ENCODE results near the gene GUCA1A. TPM values are rescaled to one million over a fixed set of nuclear protein-coding genes. Genes with fewer than 3 reads are reported as not detected.

Gene GUCA1A
- total and polyA plus RNA-seq, 12 donors: not detected

- no peaks in the 10 kb centered on the region for H3K36me3 ChIP-seq
- H3K27me3 ChIP-seq: peaks cover 0 to 21% (median 11%) of the 10 kb centered on the region in 7 donors
- ATAC-seq (peak in 1 of 8 donors; percentile 32), DNase-seq (no peak)
- intact Hi-C loops (cut with DNase I): loop anchor here in 1 of 10 donors (10.0 kb wide), 1 partner anchor 405 kb away; the partner anchor contains the start of gene FRS3
- TF ChIP-seq CTCF (IDR thresholded peaks at IDR 0.05): no peak
- no peaks in the 10 kb centered on the region for H3K9me3 ChIP-seq
- no peak overlapping the region for H3K27ac ChIP-seq
- WGBS, 2 donors: 83 to 92% methylated on average over 20 of the region's 20 CpGs
- peaks cover 0 to 6% (median 0%) of the 10 kb centered on the region in 9 donors for H3K4me1 ChIP-seq
- H3K4me3 ChIP-seq: no peak overlapping the region
These were observed 6.2 kb downstream of the GUCA1A start for GRCh38 chr6:42179261-42179944.

DNA sequence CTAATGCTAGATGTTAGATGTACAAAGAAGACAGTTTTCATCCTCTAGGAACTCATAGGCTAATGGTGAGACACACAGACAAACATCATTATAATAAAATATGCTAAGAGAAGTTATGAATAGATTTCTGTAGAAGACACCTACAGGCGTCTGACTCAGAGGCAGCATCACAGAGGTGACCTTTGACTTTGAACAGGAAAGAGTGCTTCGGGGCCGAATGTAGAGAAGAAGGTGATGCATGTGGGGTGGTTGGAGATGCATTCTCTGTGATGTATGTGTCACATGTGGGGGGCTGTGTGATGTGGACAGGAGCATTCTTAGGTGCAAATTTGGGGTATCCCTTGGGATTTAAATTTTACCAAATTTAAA lies 6.8 kb downstream of the GUCA1A start:
- DNase-seq (no peak), ATAC-seq (no peak)
- H3K4me1 ChIP-seq: peaks cover 0 to 6% (median 0%) of the 10 kb centered on the region in 9 donors
- no peaks in the 10 kb centered on the region for H3K9me3 ChIP-seq
- peaks cover 0 to 21% (median 11%) of the 10 kb centered on the region in 7 donors for H3K27me3 ChIP-seq
- intact Hi-C loops (cut with DNase I): loop anchor here in 1 of 10 donors (10.0 kb wide), 1 partner anchor 405 kb away; the partner anchor contains the start of gene FRS3
- no peaks in the 10 kb centered on the region for H3K36me3 ChIP-seq
- no peak for TF ChIP-seq CTCF (IDR thresholded peaks at IDR 0.05)
- 79% methylated on average over 3 of the region's 3 CpGs for WGBS, 2 donors
- H3K4me3 ChIP-seq: no peak overlapping the region
- no peak overlapping the region for H3K27ac ChIP-seq

- Histone ChIP-seq H3K27me3 (peaks cover 0 to 21% (median 11%) of the 10 kb centered on the region in 7 donors), H3K9me3 (no peaks in the 10 kb centered on the region), H3K4me3 (no peak overlapping the region), H3K4me1 (peaks cover 0 to 10% (median 0%) of the 10 kb centered on the region in 9 donors), H3K36me3 (no peaks in the 10 kb centered on the region), H3K27ac (no peak overlapping the region)
- DNase-seq (no peak), ATAC-seq (no peak)
- no peak for TF ChIP-seq CTCF (IDR thresholded peaks at IDR 0.05)
- 54 to 74% methylated on average over 5 of the region's 5 CpGs for WGBS, 2 donors
- intact Hi-C loops (cut with DNase I): no loop called here
These were observed 8.9 kb downstream of the GUCA1A start for GRCh38 chr6:42182101-42182500.

- ATAC-seq: no peak
- intact Hi-C loops (cut with DNase I): no loop called here
These were observed 11.3 kb downstream of the GUCA1A start for GRCh38 chr6:42184475-42184874.

More at GRCh38 chr6:42184475-42184874, 11.3 kb downstream of the GUCA1A start:
- no peak overlapping the region for H3K4me3 ChIP-seq
- H3K9me3 ChIP-seq: no peaks in the 10 kb centered on the region
- H3K36me3 ChIP-seq: peaks cover 0 to under 1% (median 0%) of the 10 kb centered on the region in 9 donors
- no peak for TF ChIP-seq CTCF (IDR thresholded peaks at IDR 0.05)
- 87 to 91% methylated on average over 4 of the region's 4 CpGs for WGBS, 2 donors
- no peak for DNase-seq
- H3K4me1 ChIP-seq: peaks cover 0 to 10% (median 0%) of the 10 kb centered on the region in 9 donors
- H3K27ac ChIP-seq: no peak overlapping the region
- peaks cover 0 to 2% (median 0%) of the 10 kb centered on the region in 7 donors for H3K27me3 ChIP-seq
